ENCODE results near the gene TXNDC16. TPM values are rescaled to one million over a fixed set of nuclear protein-coding genes. Genes with fewer than 3 reads are reported as not detected.
"Not testable (repeated sequence)": the region's sequence is repeated elsewhere in the genome, so short reads cannot be mapped to it uniquely, and the experiment has no call there.

Gene TXNDC16, protein sequence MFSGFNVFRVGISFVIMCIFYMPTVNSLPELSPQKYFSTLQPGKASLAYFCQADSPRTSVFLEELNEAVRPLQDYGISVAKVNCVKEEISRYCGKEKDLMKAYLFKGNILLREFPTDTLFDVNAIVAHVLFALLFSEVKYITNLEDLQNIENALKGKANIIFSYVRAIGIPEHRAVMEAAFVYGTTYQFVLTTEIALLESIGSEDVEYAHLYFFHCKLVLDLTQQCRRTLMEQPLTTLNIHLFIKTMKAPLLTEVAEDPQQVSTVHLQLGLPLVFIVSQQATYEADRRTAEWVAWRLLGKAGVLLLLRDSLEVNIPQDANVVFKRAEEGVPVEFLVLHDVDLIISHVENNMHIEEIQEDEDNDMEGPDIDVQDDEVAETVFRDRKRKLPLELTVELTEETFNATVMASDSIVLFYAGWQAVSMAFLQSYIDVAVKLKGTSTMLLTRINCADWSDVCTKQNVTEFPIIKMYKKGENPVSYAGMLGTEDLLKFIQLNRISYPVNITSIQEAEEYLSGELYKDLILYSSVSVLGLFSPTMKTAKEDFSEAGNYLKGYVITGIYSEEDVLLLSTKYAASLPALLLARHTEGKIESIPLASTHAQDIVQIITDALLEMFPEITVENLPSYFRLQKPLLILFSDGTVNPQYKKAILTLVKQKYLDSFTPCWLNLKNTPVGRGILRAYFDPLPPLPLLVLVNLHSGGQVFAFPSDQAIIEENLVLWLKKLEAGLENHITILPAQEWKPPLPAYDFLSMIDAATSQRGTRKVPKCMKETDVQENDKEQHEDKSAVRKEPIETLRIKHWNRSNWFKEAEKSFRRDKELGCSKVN
- 1 to 10 TPM; 2.1 to 3.0 (median 2.2) TPM for polyA plus RNA-seq

DNA sequence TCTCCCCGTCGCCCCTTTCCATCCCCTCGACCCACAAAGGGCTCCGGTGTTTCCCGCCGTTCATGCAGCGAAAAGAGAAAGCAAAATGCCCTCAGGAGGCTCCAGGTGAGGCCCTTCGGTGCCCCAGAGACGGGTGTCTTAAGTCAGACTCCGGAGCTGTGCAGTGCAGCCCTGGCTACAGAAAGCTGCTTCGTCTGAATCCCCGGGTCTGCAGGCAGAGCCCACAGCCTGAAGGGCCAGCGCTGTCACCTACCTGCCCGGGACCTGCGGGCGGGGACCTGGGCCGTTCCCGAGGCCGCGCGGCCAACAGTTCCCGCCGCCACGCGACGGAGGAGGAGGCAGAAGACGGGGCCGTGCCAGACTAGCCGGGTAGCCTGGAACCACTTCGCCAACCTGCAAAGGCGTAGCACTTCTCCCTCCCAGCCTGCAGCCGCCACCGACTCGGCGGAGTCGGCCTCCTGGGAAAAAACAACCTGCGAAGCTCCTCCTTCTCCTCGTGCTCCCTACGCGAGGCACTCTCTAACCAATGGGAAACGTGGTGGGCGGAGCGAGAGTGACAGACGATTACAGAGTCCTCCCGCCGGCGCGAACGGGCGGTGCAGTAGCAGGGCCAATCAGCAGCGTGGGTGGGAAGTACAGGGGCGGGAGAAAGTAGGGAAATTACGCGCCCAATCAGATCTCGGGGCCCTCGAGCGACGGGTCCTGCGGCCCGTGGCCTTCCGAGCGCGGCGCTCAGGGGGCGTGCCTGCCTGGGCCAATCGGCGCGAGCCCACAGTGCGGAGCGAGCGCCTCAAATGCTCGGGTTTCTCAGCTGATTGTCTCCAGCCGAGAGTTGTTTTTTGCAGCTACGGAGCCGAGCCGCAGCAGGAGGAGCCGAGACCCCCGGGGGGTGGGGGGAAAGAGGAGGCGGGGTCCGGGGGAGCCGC lies at the start of gene TXNDC16, which contains the start of gene GPR137C:
Gene TXNDC16 (minus strand): TSS at position 443 of the 926 bp plus-strand sequence. CDS start 8,948 bp downstream, outside the sequence.
Gene GPR137C (plus strand): TSS at position 774 of the 926 bp plus-strand sequence. CDS start 312 bp downstream, outside the sequence.
- Mint-ChIP-seq H3K4me3 (peak within 1 kb of the TSS; percentile 94 to 96 (median 96)), H3K9me3 (no peaks in the 10 kb centered on the region), H3K4me1 (peaks cover 22 to 31% of the 10 kb centered on the region in 2 donors), H3K27ac (peak within 1 kb of the TSS; percentile 81 to 95 (median 92)), H3K36me3 (no peaks in the 10 kb centered on the region), H3K27me3 (ENCODE audit: low read depth in 3 of 3) (peaks cover 4 to 9% (median 4%) of the 10 kb centered on the region in 3 donors)
- DNase-seq: peak; percentile 98 to 99 (median 99)

DNA sequence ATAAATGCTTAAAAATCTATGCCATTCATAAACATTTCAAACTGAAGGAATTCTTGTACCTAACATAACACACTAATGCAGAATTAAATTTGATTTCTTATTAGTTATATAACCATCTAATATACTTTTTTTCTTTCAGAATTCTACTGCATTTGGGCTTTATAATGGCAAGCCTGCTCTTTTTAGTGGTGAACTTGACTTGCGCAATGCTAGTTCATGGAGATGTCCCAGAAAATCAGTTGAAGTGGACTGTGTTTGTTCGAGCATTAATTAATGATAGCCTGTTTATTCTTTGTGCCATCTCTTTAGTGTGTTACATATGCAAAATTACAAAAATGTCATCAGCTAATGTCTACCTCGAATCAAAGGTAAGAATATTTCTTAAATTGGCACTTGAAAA lies 47.7 kb upstream of the TXNDC16 start:
- Mint-ChIP-seq H3K9me3 (peaks cover 0 to 4% (median under 1%) of the 10 kb centered on the region in 6 donors), H3K27me3 (ENCODE audit: low read depth in 3 of 3) (peaks cover 2 to 5% (median 3%) of the 10 kb centered on the region in 3 donors), H3K36me3 (peaks cover 0 to 5% (median 0%) of the 10 kb centered on the region in 3 donors), H3K4me1 (no peaks in the 10 kb centered on the region), H3K4me3 (no peak overlapping the region), H3K27ac (no peak overlapping the region)
- no peak for DNase-seq

DNA sequence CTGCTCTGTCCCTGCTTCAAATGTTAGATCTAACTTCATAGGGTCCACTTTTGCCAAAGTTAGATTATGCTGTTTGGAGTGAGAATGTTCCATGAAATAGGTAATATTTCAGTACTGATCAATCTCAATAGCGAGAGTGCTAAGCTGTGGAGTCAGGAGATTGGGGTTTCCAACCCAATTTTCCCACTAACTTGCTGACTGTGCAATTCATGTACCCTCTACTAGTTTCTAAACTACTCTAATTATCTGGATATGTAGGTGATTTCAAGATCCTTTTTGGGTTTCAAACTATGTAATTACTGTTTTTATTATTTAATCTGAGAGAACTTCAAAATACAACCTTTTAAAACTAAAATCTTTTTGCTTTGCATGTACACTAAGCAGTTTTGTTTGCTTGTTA lies 46.3 kb upstream of the TXNDC16 start:
- peaks cover 0 to 4% (median 0%) of the 10 kb centered on the region in 3 donors for H3K36me3 Mint-ChIP-seq
- no peak overlapping the region for H3K27ac Mint-ChIP-seq
- H3K9me3 Mint-ChIP-seq: peaks cover 0 to 4% (median under 1%) of the 10 kb centered on the region in 6 donors
- H3K4me1 Mint-ChIP-seq: no peaks in the 10 kb centered on the region
- peaks cover 2 to 7% (median 2%) of the 10 kb centered on the region in 3 donors for H3K27me3 Mint-ChIP-seq (ENCODE audit: low read depth in 3 of 3)
- no peak for DNase-seq
- H3K4me3 Mint-ChIP-seq: no peak overlapping the region

DNA sequence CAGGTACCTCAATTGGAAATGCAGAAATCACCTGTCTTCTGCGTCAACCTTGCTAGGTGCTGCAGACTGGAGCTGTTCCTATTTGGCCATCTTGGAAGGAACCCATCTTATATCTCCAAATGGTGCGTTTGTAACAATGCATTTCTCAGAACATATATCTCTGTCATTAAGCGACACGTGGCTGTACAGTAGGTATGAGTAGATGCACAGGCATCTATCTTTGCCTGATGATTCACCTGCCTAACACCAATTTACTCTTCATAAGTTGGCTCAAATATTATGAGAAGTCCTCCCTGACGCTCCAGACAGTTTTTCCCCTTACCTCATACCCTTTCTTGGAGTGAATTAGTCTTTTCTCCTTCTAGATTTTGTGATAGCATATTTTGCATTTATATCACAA lies 44.6 kb upstream of the TXNDC16 start:
- Mint-ChIP-seq H3K27me3 (ENCODE audit: low read depth in 3 of 3) (peaks cover 2 to 11% (median 2%) of the 10 kb centered on the region in 3 donors), H3K27ac (no peak overlapping the region)

DNA sequence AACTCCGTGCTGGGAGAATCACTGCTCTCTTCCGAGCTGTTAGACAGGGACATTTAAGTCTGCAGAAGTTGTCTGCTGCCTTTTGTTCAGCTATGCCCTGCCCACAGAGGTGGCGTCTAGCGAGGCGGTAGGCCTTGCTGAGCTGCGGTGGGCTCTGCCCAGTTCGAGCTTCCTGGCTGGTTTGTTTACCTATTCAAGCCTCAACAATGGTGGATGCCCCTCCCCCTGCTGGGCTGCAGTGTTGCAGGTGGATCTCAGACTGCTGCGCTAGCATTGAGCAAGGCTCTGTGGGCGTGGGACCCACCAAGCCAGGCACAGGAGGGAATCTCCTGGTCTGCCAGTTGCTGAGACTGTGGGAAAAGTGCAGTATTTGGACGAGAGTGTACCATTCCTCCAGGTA lies 44.0 kb upstream of the TXNDC16 start:
- peaks cover 0 to 8% (median 0%) of the 10 kb centered on the region in 3 donors for H3K36me3 Mint-ChIP-seq
- peaks cover 0 to 5% (median 2%) of the 10 kb centered on the region in 6 donors for H3K9me3 Mint-ChIP-seq
- H3K27me3 Mint-ChIP-seq (ENCODE audit: low read depth in 3 of 3): peaks cover 2 to 11% (median 3%) of the 10 kb centered on the region in 3 donors
- no peak for DNase-seq
- no peaks in the 10 kb centered on the region for H3K4me1 Mint-ChIP-seq
- H3K4me3 Mint-ChIP-seq: no peak overlapping the region
- no peak overlapping the region for H3K27ac Mint-ChIP-seq

More for the DNA sequence above, 44.6 kb upstream of the TXNDC16 start:
- peaks cover 0 to 4% (median 2%) of the 10 kb centered on the region in 6 donors for H3K9me3 Mint-ChIP-seq
- H3K4me3 Mint-ChIP-seq: no peak overlapping the region
- H3K4me1 Mint-ChIP-seq: no peaks in the 10 kb centered on the region
- no peak for DNase-seq
- H3K36me3 Mint-ChIP-seq: peaks cover 0 to 8% (median 0%) of the 10 kb centered on the region in 3 donors

DNA sequence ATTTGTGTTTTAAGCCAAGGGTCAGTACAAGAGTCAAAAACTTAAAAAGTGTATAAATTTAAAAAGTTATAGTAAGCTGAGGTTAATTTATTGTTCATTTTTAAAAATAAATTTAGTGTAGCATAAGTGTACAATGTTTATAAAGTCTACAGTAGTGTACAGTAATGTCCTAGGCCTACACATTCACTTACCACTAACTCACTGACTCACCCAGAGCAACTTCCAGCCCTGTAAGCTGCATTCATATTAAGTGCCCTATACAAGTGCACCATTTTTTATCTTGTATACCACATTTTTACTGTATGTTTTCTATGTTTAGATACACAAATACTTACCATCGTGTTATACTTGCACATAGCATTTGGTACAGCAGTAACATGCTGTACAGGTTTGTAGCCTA lies 38.0 kb upstream of the TXNDC16 start:
- Mint-ChIP-seq H3K36me3 (peaks cover 0 to 6% (median 0%) of the 10 kb centered on the region in 3 donors), H3K27ac (no peak overlapping the region), H3K9me3 (peaks cover 0 to 4% (median 1%) of the 10 kb centered on the region in 6 donors), H3K27me3 (ENCODE audit: low read depth in 3 of 3) (peaks cover 0 to 5% (median 3%) of the 10 kb centered on the region in 3 donors), H3K4me3 (no peak overlapping the region), H3K4me1 (no peaks in the 10 kb centered on the region)
- no peak for DNase-seq

DNA sequence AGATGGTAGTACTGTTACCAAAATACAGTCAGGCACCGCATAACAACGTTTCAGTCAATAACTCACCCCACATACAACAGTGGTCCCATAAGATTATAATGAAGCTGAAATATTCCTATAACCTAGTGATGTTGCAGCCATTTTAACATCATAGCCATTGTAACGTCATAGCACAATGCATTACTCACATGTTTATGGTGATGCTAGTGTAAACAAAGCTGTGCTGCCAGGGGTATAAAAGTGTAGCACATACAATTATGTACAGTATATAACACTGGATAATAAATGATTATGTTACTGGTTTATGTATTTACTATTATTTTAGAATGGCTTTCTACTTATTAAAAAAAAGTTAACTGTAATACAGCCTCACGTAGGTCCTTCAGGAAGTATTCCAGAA lies 37.3 kb upstream of the TXNDC16 start:
- peaks cover 0 to 4% (median 0%) of the 10 kb centered on the region in 3 donors for H3K36me3 Mint-ChIP-seq
- H3K27ac Mint-ChIP-seq: no peak overlapping the region
- peaks cover 0 to 4% (median under 1%) of the 10 kb centered on the region in 6 donors for H3K9me3 Mint-ChIP-seq
- H3K4me3 Mint-ChIP-seq: no peak overlapping the region
- H3K27me3 Mint-ChIP-seq (ENCODE audit: low read depth in 3 of 3): peaks cover 0 to 9% (median 2%) of the 10 kb centered on the region in 3 donors
- H3K4me1 Mint-ChIP-seq: no peaks in the 10 kb centered on the region
- DNase-seq: no peak

DNA sequence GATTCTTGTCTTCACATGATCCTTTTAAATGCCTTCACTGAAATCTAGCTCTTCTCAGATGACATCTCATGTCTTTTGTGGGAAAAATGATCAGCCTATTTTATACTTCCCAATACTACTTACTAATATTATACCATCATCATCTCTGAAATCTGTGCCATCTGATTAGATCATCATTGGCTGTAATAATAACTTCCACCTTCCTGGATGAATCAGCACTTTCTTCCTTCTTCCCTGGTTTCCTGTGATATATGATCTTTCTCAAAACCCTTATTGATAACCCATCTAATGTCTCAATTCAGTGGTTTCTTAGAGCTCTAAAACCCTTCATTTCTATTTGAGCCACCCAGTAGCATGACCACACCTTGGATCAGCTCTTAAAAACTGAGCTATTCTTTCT lies 31.2 kb upstream of the TXNDC16 start:
- Mint-ChIP-seq H3K36me3 (no peaks in the 10 kb centered on the region), H3K27me3 (ENCODE audit: low read depth in 3 of 3) (peaks cover 0 to 3% (median 0%) of the 10 kb centered on the region in 3 donors), H3K9me3 (no peaks in the 10 kb centered on the region), H3K4me1 (no peaks in the 10 kb centered on the region), H3K27ac (no peak overlapping the region), H3K4me3 (no peak overlapping the region)
- DNase-seq: no peak

DNA sequence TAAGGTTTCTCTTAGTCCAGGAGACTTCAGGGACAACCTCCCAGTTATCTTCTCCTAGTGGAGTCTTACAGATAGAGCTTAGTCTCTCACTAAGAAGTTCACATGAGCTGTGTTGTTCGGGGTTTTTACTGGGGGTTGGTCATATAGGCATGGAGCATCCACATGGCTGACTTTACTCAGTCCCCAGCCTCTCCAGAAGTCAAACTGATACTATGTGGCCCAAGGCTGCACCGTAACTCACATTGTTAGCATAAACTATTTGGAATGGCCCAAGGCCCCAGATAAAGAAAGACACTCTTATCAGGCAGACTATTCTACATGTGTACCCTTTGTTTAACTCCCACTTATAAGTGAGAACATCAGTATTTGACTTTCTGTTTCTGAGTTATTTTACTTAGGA lies 23.6 kb upstream of the TXNDC16 start:
- no peak for DNase-seq
- no peaks in the 10 kb centered on the region for H3K4me1 Mint-ChIP-seq
- H3K9me3 Mint-ChIP-seq: peaks cover 17 to 39% (median 28%) of the 10 kb centered on the region in 6 donors
- H3K27me3 Mint-ChIP-seq (ENCODE audit: low read depth in 3 of 3): peaks cover 5 to 10% (median 10%) of the 10 kb centered on the region in 3 donors
- H3K27ac Mint-ChIP-seq: no peak overlapping the region
- peaks cover 0 to 10% (median 2%) of the 10 kb centered on the region in 3 donors for H3K36me3 Mint-ChIP-seq
- H3K4me3 Mint-ChIP-seq: no peak overlapping the region

DNA sequence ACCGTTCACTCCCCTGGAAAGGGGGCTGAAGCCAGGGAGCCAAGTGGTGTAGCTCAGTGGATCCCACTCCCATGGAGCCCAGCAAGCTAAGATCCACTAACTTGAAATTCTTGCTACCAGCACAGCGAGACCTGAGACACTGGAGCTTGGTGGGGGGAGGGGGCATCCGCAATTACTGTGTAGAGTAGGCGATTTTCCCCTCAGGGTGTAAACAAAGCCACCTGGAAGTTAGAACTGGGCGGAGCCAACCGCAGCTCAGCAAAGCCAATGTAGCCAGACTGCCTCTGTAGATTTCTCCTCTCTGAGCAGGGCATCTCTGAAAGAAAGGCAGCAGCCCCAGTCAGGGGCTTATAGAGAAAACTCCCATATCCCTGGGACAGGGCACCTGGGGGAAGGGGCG lies 16.1 kb upstream of the TXNDC16 start:
- H3K4me1 Mint-ChIP-seq, H3K27ac Mint-ChIP-seq, DNase-seq, H3K4me3 Mint-ChIP-seq: not testable (repeated sequence)
- Mint-ChIP-seq H3K36me3 (peaks cover 5 to 10% (median 7%) of the 10 kb centered on the region in 3 donors), H3K9me3 (peaks cover 27 to 41% (median 38%) of the 10 kb centered on the region in 6 donors), H3K27me3 (ENCODE audit: low read depth in 3 of 3) (peaks cover 3 to 22% (median 13%) of the 10 kb centered on the region in 3 donors)

DNA sequence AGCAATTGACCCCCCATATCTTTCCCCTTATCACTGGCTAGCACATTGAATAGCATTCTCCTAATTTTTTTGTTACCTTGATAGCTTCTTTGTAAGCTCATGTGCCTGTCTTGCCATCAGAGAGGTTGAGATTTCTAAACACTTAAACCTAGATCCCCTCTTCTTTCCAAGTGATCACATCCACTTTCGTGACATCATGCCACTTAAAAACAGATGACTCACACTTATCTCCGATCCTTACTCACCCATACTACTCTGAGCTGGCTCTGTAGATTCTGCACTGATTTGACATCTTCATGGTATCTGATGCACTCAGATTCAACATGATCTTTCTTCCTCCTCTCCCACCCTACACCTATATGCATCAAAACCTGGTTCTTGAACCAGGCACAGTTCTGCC lies 10.8 kb upstream of the TXNDC16 start:
- Mint-ChIP-seq H3K4me3 (no peak overlapping the region), H3K9me3 (no peaks in the 10 kb centered on the region), H3K4me1 (no peaks in the 10 kb centered on the region), H3K27ac (no peak overlapping the region), H3K27me3 (ENCODE audit: low read depth in 3 of 3) (peaks cover 0 to 11% (median 1%) of the 10 kb centered on the region in 3 donors), H3K36me3 (peaks cover 0 to 3% (median 0%) of the 10 kb centered on the region in 3 donors)
- DNase-seq: no peak

DNA sequence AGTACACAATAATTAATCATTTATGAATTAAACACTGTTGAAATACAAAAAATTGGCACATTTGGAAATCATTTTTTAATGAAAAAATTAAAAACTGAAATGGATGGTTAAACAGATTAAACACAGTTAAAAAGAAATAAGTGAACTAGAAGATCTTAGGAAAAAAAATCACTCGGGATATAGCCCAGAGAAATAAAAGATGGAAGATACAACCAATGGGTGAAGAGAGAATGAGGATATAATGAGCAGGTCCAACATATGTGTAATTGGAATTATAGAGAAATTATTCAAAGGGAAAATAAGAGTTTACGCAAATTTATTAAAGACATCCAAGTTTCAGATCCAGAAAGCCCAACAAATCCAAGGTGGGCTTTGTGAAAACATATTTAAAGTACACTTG lies 6.4 kb upstream of the TXNDC16 start:
- H3K4me3 Mint-ChIP-seq: no peak overlapping the region
- H3K4me1 Mint-ChIP-seq: peaks cover 3 to 6% of the 10 kb centered on the region in 2 donors
- peaks cover 0 to 2% (median 0%) of the 10 kb centered on the region in 3 donors for H3K36me3 Mint-ChIP-seq
- no peaks in the 10 kb centered on the region for H3K9me3 Mint-ChIP-seq
- no peak for DNase-seq
- peaks cover 2 to 4% (median 2%) of the 10 kb centered on the region in 3 donors for H3K27me3 Mint-ChIP-seq (ENCODE audit: low read depth in 3 of 3)
- H3K27ac Mint-ChIP-seq: no peak overlapping the region
